CD8-positive, alpha-beta memory T cell (primary cell): ENCODE results near the gene TBC1D14. TPM values are rescaled to one million over a fixed set of nuclear protein-coding genes. Genes with fewer than 3 reads are reported as not detected.

Experiments used
- CTCF ChIA-PET: fragments of 350-600 bp; sonication (Branson Sonifier 250); formaldehyde crosslinking; loops from one replicate; lab custom pipeline; 2021; ENCODE audit warnings: antibody characterized with exemption; lab: Charles Lee
- POLR2A ChIA-PET: fragments of 350-600 bp; sonication (Branson Sonifier 250); formaldehyde crosslinking; loops from one replicate; lab custom pipeline; 2021; ENCODE audit warnings: antibody characterized with exemption; lab: Charles Lee
- DNase-seq, 5 donors: peaks; one replicate each; pipeline versions ENCODE4 v3.0.0 to v3.0.0-alpha.2; 2020 to 2022; ENCODE audit warnings: mixed read lengths in 1 of 5
- H3K27ac ChIP-seq: one replicate; pipeline ENCODE4 v1.7.0; 2013; ENCODE audit warnings: low read depth, mild to moderate bottlenecking, low read length, moderate library complexity
- H3K27me3 ChIP-seq: 2 replicates; pipeline ENCODE4 v1.7.0; 2013; ENCODE audit warnings: low read length, mild to moderate bottlenecking; ENCODE audit not compliant: insufficient read depth, poor library complexity, severe bottlenecking
- H3K36me3 ChIP-seq: 2 replicates; pipeline ENCODE4 v1.7.0; 2013; ENCODE audit warnings: mild to moderate bottlenecking, low read length, moderate library complexity; ENCODE audit not compliant: insufficient read depth
- H3K4me1 ChIP-seq: 2 replicates; pipeline ENCODE4 v1.7.0; 2013; ENCODE audit warnings: mild to moderate bottlenecking, low read length, moderate library complexity; ENCODE audit not compliant: insufficient read depth
- H3K4me3 ChIP-seq: 2 replicates; pipeline ENCODE4 v1.7.0; 2013; ENCODE audit warnings: mild to moderate bottlenecking, low read length
- H3K9me3 ChIP-seq: 2 replicates; pipeline ENCODE4 v1.7.0; 2013; ENCODE audit warnings: mild to moderate bottlenecking, low read length
- H3K27ac Mint-ChIP-seq, 8 donors: one replicate each; pipeline ENCODE4 v1.8.0; 2020 to 2021; ENCODE audit warnings: mixed read lengths in 8 of 8, mild to moderate bottlenecking in 6 of 8, inconsistent platforms in 3 of 8, moderate library complexity in 3 of 8
- H3K27me3 Mint-ChIP-seq, 2 donors: one replicate each; pipeline ENCODE4 v1.8.0; 2020 to 2021; ENCODE audit warnings: mixed read lengths in 2 of 2, mild to moderate bottlenecking in 1 of 2, moderate library complexity in 1 of 2
- H3K36me3 Mint-ChIP-seq, 3 donors: one replicate each; pipeline ENCODE4 v1.8.0; 2020 to 2021; ENCODE audit warnings: mixed read lengths in 3 of 3, inconsistent platforms in 1 of 3, mild to moderate bottlenecking in 1 of 3
- H3K4me1 Mint-ChIP-seq, 3 donors: one replicate each; pipeline ENCODE4 v1.8.0; 2020 to 2021; ENCODE audit warnings: mixed read lengths in 3 of 3, inconsistent platforms in 1 of 3, mild to moderate bottlenecking in 1 of 3
- H3K4me3 Mint-ChIP-seq, 7 donors: one replicate each; pipeline ENCODE4 v1.8.0; 2020 to 2021; ENCODE audit warnings: mixed read lengths in 7 of 7, mild to moderate bottlenecking in 6 of 7, moderate library complexity in 4 of 7, inconsistent platforms in 2 of 7
- H3K9me3 Mint-ChIP-seq, 5 donors: one replicate each; pipeline ENCODE4 v1.8.0; 2020 to 2022; ENCODE audit warnings: mixed read lengths in 5 of 5, mild to moderate bottlenecking in 3 of 5, moderate library complexity in 2 of 5, inconsistent platforms in 1 of 5
- polyA plus RNA-seq: library from polyadenylated mRNA; unstranded; fragments of 300-500 nt; fragmentation: Illumina TruSeq; gene quantifications from one replicate; pipeline ENCODE4 v1.2.3, GENCODE V29; 2021
- total RNA-seq, 2 experiments: library from RNA; stranded (reverse); gene quantifications; one replicate each; pipeline ENCODE4 v1.2.3, GENCODE V29; 2021

Gene TBC1D14
- total and polyA plus RNA-seq, 3 experiments from 2014 or later, result 38.0 to 48.5 (median 43.7) TPM

DNA sequence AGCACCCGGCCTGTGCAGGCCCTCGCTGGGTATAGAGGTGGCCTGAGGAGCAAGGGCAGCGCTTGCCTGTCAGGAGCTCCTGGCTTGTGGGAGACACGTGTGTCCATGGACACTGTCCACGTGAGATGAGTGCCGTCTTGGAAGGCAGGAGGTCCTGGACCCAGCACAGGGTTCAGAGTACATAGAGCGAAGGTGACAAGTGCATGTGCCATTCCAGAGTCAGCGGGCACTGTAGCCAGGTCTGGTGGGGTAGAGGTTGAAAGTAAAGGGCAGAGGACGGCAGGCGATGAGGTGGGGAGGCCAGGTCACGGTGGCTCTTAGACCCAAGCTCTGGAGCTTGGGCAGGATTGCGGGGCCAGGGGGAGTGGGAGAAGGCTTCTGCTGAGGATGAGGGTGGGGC, 105.2 kb downstream of the TBC1D14 start:
- Mint-ChIP-seq H3K4me1 (peaks cover 0 to 1% (median 0%) of the 10 kb centered on the region in 3 donors), H3K36me3 (peaks cover 12 to 84% (median 15%) of the 10 kb centered on the region in 3 donors), H3K27me3 (no peaks in the 10 kb centered on the region), H3K4me3 (no peak overlapping the region), H3K27ac (no peak overlapping the region), H3K9me3 (no peaks in the 10 kb centered on the region)
- H3K36me3 ChIP-seq, result peaks cover 31% of the 10 kb centered on the region
- no peak for DNase-seq
- no peak overlapping the region for H3K27ac ChIP-seq
- ChIA-PET POLR2A (no interaction called here), CTCF (no interaction called here)
- H3K27me3 ChIP-seq, result no peaks in the 10 kb centered on the region
- no peak overlapping the region for H3K4me3 ChIP-seq
- no peaks in the 10 kb centered on the region for H3K4me1 ChIP-seq
- H3K9me3 ChIP-seq, result no peaks in the 10 kb centered on the region

DNA sequence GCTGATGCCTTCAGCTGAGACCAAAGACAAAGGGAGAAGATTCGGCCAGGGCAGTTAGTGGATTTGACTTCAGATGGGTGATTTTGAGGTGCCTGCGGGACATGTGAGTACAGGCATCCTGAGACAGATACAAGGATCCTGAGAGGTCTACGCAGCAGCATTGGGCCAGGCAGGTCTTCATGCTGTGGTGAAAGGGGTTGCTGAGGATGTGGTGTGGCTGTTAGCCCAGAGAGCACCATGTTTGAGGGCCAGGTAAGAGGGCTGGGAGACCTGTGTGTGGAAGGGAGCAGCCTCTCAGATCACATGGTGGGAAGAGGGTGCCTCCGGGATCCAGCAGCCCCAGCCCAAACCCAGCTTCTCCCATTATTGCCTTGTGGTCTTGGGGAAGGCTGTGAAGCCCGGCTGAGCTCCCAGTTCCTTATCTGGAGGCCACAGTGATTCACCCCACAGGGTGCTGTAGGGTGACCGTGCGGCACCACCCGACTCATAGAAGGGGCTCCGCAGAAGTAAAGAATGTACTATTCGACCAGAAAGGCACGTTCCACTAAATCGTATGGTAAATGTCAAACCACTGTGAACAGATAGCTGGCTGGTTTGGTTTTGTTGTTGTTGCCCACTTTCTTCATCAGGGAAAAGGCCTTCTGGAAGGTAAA, 105.9 kb downstream of the TBC1D14 start:
- H3K27ac ChIP-seq, result no peak overlapping the region
- CTCF ChIA-PET, result no interaction called here
- peaks cover 30% of the 10 kb centered on the region for H3K36me3 ChIP-seq

DNA sequence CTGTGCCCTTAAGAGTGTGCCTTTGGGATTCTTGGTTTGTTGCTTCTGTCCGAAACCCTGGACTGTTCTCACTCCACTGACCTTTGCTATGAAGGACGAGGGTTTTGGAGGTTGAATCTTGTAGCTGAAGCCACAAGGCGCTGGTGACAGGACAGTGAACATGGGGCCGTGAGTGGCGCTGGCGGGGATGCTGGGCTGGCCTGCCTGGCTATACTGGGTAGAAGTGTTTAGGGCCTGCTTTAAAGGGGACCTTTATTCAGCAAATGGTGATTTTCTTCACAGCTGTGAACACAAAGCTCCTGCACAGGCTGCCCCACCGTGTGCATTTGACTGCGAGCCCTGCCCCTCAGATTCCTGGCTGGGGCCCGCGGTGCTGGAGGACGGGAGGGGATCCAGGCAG, 106.5 kb downstream of the TBC1D14 start:
- peaks cover 0 to 1% (median 0%) of the 10 kb centered on the region in 3 donors for H3K4me1 Mint-ChIP-seq
- no peaks in the 10 kb centered on the region for H3K27me3 Mint-ChIP-seq
- no peak for DNase-seq
- peaks cover 24% of the 10 kb centered on the region for H3K36me3 ChIP-seq
- H3K4me3 ChIP-seq, result no peak overlapping the region
- no peaks in the 10 kb centered on the region for H3K4me1 ChIP-seq
- H3K27ac ChIP-seq, result no peak overlapping the region
- H3K9me3 ChIP-seq, result no peaks in the 10 kb centered on the region
- no peaks in the 10 kb centered on the region for H3K9me3 Mint-ChIP-seq
- CTCF ChIA-PET, result no interaction called here
- H3K27ac Mint-ChIP-seq, result peak overlapping the region in 2 of 8 donors; percentile 5 to 47
- H3K4me3 Mint-ChIP-seq, result no peak overlapping the region
- POLR2A ChIA-PET, result no interaction called here
- no peaks in the 10 kb centered on the region for H3K27me3 ChIP-seq
- peaks cover 12 to 82% (median 14%) of the 10 kb centered on the region in 3 donors for H3K36me3 Mint-ChIP-seq

More for the DNA sequence above, 105.9 kb downstream of the TBC1D14 start:
- H3K27ac Mint-ChIP-seq, result peak overlapping the region in 1 of 8 donors; percentile 66
- H3K27me3 Mint-ChIP-seq, result no peaks in the 10 kb centered on the region
- Histone ChIP-seq H3K4me1 (no peaks in the 10 kb centered on the region), H3K4me3 (no peak overlapping the region), H3K9me3 (no peaks in the 10 kb centered on the region), H3K27me3 (no peaks in the 10 kb centered on the region)
- peaks cover 12 to 82% (median 14%) of the 10 kb centered on the region in 3 donors for H3K36me3 Mint-ChIP-seq
- no peak for DNase-seq
- peaks cover 0 to 1% (median 0%) of the 10 kb centered on the region in 3 donors for H3K4me1 Mint-ChIP-seq
- POLR2A ChIA-PET, result no interaction called here
- no peaks in the 10 kb centered on the region for H3K9me3 Mint-ChIP-seq
- H3K4me3 Mint-ChIP-seq, result no peak overlapping the region

DNA sequence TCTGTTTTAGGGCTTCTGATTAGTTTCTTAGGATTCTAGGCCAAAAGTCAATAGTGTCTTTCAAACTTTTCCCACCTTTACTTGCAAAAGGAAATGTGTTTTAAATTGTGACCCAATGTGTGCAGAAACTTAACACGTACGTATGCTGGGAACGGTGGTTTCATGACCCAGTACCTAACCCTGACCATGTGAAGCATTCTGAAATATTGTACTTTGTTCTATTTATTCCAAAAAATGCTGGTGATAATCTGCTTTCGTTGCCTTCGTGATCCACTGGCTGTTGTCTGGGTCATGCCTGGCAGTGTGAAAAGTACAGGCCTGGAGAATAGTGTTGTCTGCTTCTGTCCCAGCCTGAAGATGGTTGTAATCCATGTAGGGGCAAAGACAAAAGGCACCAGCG, 106.9 kb downstream of the TBC1D14 start:
- POLR2A ChIA-PET, result no interaction called here
- Mint-ChIP-seq H3K4me3 (no peak overlapping the region), H3K36me3 (peaks cover 10 to 82% (median 10%) of the 10 kb centered on the region in 3 donors), H3K9me3 (no peaks in the 10 kb centered on the region), H3K27me3 (no peaks in the 10 kb centered on the region), H3K27ac (no peak overlapping the region), H3K4me1 (peaks cover 0 to 1% (median 0%) of the 10 kb centered on the region in 3 donors)
- Histone ChIP-seq H3K27me3 (no peaks in the 10 kb centered on the region), H3K27ac (no peak overlapping the region), H3K4me1 (no peaks in the 10 kb centered on the region), H3K9me3 (no peaks in the 10 kb centered on the region), H3K36me3 (peaks cover 22% of the 10 kb centered on the region), H3K4me3 (no peak overlapping the region)
- no peak for DNase-seq
- CTCF ChIA-PET, result interaction anchor here (1.2 kb wide), 1 partner anchor 54 kb away, joined by 5 read pairs; no protein-coding TSS in a partner anchor

DNA sequence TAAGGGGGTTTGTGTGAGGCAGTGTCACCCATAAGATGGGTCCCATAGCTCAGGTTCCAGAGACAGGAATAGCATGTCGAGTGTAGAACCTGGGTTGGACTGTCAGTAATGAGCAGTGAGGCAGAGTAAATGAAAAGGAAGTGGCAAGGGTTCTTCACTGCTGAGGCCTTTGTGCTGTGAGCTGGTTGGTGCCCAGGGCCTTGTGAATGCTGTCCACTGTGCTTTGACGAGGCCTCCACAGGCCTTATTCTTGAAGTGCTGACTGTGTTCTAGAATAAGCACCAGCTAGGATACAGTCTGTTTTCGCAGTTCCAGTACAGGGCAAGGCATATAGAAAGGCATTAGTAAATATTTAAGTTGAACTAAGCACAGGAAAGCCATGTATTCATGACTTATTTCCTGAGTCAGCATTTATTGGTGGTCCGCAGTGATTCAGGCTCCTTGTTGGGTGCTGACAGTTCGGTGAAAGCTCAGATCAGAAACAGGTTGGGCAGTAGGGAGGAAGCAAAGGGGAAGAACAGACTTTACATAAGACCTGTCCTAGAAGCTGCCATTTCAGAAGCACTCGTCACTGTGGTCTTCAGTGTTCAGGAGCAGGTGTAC, 107.9 kb downstream of the TBC1D14 start:
- no peak for DNase-seq
- Mint-ChIP-seq H3K4me1 (peaks cover 0 to 1% (median 0%) of the 10 kb centered on the region in 3 donors), H3K4me3 (no peak overlapping the region), H3K36me3 (peaks cover 10 to 85% (median 12%) of the 10 kb centered on the region in 3 donors), H3K27ac (peak overlapping the region in 2 of 8 donors; percentile 14 to 43), H3K9me3 (no peaks in the 10 kb centered on the region), H3K27me3 (no peaks in the 10 kb centered on the region)
- Histone ChIP-seq H3K36me3 (peaks cover 19% of the 10 kb centered on the region), H3K4me3 (no peak overlapping the region), H3K9me3 (no peaks in the 10 kb centered on the region), H3K27me3 (no peaks in the 10 kb centered on the region), H3K4me1 (no peaks in the 10 kb centered on the region), H3K27ac (no peak overlapping the region)
- ChIA-PET CTCF (interaction anchor here (1.2 kb wide), 1 partner anchor 53 kb away, joined by 5 read pairs; no protein-coding TSS in a partner anchor), POLR2A (no interaction called here)

DNA sequence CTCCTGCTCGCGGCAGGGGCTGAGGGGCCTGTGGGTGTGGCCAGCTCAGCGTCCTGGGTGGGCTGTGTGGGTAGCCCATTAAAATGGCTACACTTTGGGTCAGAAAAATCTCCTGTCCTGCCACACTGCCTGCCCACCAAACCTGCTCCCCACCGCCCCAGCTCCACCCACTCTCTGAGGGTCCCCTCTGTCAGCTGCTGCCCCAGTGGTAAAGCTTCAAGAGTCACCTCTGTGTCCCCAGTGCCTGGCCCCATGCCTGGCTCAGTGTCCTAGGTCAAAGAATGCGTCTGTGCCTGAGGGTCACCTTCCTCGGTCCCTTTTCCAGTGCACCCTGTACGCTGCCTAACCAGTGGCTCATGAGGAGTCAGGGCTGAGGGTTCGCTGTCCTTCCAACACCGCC, 108.7 kb downstream of the TBC1D14 start:
- Histone ChIP-seq H3K27ac (no peak overlapping the region), H3K27me3 (no peaks in the 10 kb centered on the region), H3K9me3 (no peaks in the 10 kb centered on the region), H3K36me3 (peaks cover 17% of the 10 kb centered on the region), H3K4me3 (no peak overlapping the region), H3K4me1 (no peaks in the 10 kb centered on the region)
- no peak for DNase-seq
- Mint-ChIP-seq H3K9me3 (no peaks in the 10 kb centered on the region), H3K4me3 (no peak overlapping the region), H3K4me1 (peaks cover 0 to 1% (median 0%) of the 10 kb centered on the region in 3 donors), H3K36me3 (peaks cover 10 to 82% (median 12%) of the 10 kb centered on the region in 3 donors), H3K27me3 (no peaks in the 10 kb centered on the region), H3K27ac (no peak overlapping the region)
- POLR2A ChIA-PET, result no interaction called here
- CTCF ChIA-PET, result no interaction called here

DNA sequence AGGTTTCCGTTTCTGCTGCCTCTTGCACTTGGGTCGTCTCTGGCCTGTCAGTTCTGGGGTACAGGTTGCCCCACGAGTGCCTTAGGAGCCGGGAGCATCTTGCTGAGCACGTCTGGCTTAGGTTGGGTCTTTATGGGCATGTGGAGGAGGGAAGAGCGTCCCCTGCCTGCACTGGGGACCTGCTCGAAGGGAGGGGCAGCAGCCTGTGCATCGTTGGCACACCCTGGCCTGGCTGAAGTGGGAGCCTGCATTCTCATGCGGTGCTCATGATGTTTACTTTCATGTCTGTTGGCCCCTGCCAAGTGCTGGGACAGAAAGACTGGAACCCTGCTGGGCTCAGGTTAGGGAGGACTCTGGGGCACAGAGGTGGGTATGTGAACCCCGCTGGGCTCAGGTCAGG, 109.7 kb downstream of the TBC1D14 start:
- peaks cover 0 to 1% (median 0%) of the 10 kb centered on the region in 3 donors for H3K4me1 Mint-ChIP-seq
- peaks cover 7 to 83% (median 9%) of the 10 kb centered on the region in 3 donors for H3K36me3 Mint-ChIP-seq
- POLR2A ChIA-PET, result no interaction called here
- Histone ChIP-seq H3K27ac (no peak overlapping the region), H3K9me3 (no peaks in the 10 kb centered on the region), H3K36me3 (peaks cover 13% of the 10 kb centered on the region), H3K4me1 (no peaks in the 10 kb centered on the region), H3K4me3 (no peak overlapping the region), H3K27me3 (no peaks in the 10 kb centered on the region)
- CTCF ChIA-PET, result no interaction called here
- H3K9me3 Mint-ChIP-seq, result no peaks in the 10 kb centered on the region
- DNase-seq, result no peak
- H3K27me3 Mint-ChIP-seq, result no peaks in the 10 kb centered on the region
- H3K4me3 Mint-ChIP-seq, result no peak overlapping the region
- peak overlapping the region in 2 of 8 donors; percentile 42 to 70 for H3K27ac Mint-ChIP-seq

DNA sequence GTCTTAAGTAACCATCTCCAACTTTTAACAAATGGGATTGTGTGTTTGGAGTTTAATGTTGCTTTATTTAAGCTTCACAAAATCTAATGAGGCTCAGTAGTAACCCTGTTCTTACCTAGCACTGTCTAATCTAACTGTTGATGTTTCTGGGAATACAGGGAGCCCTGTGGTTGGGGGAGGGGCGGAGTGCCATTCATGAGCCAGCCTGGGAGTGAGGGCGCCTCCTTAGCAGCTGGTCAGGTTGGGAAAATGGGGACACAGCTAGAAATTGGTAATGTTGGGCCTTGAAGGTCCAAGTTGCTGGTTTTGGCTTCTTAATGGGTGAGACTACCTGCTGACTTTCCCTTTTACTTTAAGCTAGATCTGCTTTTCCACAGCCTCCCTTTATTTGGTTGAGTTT, 110.7 kb downstream of the TBC1D14 start:
- no peak overlapping the region for H3K27ac ChIP-seq
- no peak for DNase-seq
- H3K27me3 ChIP-seq, result no peaks in the 10 kb centered on the region
- no peak overlapping the region for H3K4me3 Mint-ChIP-seq
- no peaks in the 10 kb centered on the region for H3K9me3 ChIP-seq
- no peak overlapping the region for H3K4me3 ChIP-seq
- H3K36me3 ChIP-seq, result peaks cover 9% of the 10 kb centered on the region
- H3K27ac Mint-ChIP-seq, result peak overlapping the region in 1 of 8 donors; percentile 6
- no peaks in the 10 kb centered on the region for H3K9me3 Mint-ChIP-seq
- POLR2A ChIA-PET, result no interaction called here
- CTCF ChIA-PET, result interaction anchor here (1.2 to 1.3 kb wide), 2 partner anchors 46 to 50 kb away, joined by 3 read pairs; no protein-coding TSS in a partner anchor
- H3K27me3 Mint-ChIP-seq, result no peaks in the 10 kb centered on the region
- no peaks in the 10 kb centered on the region for H3K4me1 Mint-ChIP-seq
- H3K36me3 Mint-ChIP-seq, result peaks cover 2 to 83% (median 4%) of the 10 kb centered on the region in 3 donors
- H3K4me1 ChIP-seq, result no peaks in the 10 kb centered on the region
